GM18909 (cell line): Measurements from ENCODE around the gene PTGFR.

ENCODE experiments used
- ATAC-seq: cut with Tn5 transposase; IDR thresholded peaks from one replicate; pipeline ENCODE4 v1.9.1; 2021; ENCODE audit warnings: mild to moderate bottlenecking; ENCODE audit not compliant: unreplicated experiment, poor library complexity

The PTGFR gene

DNA sequence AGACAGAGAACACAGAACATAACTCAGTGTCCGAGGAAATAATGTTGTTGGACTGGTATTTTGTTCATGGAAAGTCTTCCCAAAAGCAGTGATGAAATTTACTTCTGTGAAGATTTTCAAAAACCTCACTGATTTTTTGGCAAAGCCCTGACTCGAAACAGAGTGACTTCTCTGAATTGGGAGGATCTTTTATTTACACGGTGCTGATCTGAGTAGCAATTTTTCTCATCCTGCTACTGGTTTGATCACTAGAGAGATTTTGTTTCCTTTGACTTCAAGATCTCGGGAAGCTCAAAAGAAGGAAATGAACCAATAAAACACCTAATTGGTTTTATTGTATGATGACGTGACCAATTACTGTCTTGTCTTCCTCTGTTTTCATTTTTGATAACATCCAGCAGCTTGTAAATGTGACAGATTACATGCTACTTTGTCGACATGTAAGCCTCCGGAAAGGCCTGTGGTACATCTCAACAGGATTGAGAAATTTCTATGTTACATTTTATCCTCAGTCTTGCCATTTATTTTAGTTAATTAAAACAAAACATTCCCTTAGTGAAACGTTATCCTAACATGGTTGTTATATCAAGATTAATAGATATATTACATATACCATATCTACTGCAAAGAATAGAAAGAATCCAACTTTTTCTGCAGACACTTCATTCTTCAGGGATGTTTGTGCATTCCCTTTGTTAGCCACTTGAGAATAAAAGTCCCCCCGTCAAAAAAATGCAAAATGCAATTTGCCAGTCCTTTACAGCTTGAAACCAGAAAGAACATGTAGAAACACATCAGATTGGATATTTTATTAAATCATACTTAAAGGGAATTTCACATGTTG lies 86.7 kb downstream of the PTGFR start:
- ATAC-seq = no peak

DNA sequence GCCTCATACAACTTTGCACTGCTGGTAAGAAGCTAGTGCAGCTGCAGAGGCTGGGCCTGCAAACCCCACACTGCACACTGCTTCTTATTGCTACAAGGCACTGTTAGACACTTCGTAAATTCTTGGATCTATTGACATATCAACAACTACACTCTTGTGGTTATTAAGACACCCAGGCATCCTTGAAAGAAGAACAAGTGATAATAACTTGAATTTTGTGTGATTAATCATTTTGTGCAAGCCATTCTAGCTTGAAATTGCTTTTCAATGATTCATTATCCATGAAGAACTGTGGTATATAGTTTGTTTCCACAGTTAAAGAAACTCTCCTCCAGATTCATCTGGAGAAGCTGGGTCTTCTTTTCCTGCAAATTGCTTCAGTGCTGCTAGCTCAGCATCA lies 95.8 kb downstream of the PTGFR start:
- no peak for ATAC-seq

DNA sequence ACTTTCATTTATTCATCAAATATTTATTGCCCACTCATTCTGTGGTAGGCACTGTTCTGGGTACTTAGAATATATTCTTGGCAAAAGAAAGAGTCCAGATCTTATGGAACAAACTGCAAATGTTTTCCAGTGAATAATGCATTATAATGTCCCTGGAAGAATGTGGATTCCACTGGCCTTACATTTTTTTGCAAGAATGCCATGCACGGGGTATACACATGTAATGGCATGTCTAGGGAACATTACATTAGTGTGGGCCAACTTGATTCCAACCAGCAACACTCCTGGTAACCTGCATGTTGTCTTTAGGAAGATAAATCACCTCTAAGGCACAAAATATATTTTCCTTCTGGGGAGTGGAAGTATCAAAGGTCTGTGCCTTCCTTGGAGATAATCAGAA lies 96.4 kb downstream of the PTGFR start:
- ATAC-seq = no peak
